NCI-H187 treated with DMSO at 0.1 percent for 48 hours (cell line): ENCODE data around the gene EPSTI1.
A peak's percentile ranks its signal among the peaks of the same experiment; 100 is the strongest.

Experiments
- DNase-seq: peaks from one replicate; lab custom pipeline; 2025; lab: John Stamatoyannopoulos, UW

EPSTI1 gene

GRCh38 chr13:42847891-42848663 is 144.0 kb downstream of the EPSTI1 start:
- DNase-seq = no peak

DNA sequence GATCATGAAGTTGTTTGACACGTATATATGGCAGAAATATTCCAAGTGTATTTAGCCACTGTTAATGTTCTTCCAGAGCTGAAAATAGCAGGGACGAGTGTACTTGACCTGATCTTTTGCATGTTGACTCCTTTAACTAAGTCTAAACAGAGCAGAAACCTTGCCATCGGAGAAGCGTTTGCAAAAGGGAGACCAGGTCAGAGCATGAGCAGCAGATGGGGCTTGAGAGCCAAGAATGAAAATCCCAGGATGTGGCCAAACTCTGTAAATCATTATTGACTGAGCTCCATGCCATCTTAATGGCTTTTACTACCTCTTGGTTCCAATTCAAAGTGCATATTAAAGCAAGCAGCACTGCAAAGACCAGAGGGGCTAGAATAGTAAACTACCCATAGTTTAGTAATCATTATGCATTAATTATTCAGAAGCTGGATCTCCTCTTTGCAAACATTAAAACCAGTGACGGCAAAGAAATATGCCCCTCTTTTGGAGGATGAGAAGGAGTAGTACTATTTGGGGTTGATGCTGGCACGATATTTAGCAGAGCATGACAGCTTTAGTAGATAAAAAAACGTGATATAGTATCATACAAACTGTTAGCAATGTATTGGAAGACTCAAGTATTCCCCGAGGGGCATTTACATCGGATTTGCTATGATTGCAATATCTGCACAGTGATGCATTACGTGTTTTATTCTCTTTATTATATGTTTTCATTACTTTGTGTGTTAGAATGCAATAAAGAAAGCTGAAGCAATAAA is 154.9 kb downstream of the EPSTI1 start:
- DNase-seq = peak; percentile 51
